GM18909 (cell line): ENCODE measurements around the gene DPH5.
"Not testable (repeated sequence)": the region's sequence is repeated elsewhere in the genome, so short reads cannot be mapped to it uniquely, and the experiment has no call there.

ENCODE experiments used
- ATAC-seq: cut with Tn5 transposase; IDR thresholded peaks from one replicate; pipeline ENCODE4 v1.9.1; 2021; ENCODE audit warnings: mild to moderate bottlenecking; ENCODE audit not compliant: unreplicated experiment, poor library complexity

Gene DPH5

GRCh38 chr1:101033017-101033416 lies 7.4 kb upstream of the DPH5 start:
- ATAC-seq = no peak

DNA sequence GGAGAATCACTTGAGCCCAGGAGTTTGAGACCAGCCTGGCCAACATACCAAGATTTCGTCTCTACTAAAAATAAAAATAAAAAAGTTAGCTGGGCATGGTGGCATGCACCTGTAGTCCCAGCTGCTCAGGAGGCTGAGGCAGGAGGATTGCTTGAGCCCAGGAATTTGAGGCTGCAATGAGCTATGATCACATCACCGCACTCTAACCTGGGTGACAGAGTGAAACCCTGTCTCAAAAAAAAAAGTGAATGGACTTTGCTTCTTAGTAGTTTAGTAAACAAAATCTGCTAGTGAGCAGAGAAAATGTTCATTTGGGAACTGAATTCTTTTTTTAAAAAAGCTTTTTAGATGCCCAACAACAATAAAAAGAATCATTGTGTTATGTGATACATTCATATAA lies 6.5 kb upstream of the DPH5 start:
- ATAC-seq = not testable (repeated sequence)

GRCh38 chr1:101030881-101031280 lies 5.3 kb upstream of the DPH5 start:
- no peak for ATAC-seq

GRCh38 chr1:101029184-101029583 lies 3.6 kb upstream of the DPH5 start:
- no peak for ATAC-seq

DNA sequence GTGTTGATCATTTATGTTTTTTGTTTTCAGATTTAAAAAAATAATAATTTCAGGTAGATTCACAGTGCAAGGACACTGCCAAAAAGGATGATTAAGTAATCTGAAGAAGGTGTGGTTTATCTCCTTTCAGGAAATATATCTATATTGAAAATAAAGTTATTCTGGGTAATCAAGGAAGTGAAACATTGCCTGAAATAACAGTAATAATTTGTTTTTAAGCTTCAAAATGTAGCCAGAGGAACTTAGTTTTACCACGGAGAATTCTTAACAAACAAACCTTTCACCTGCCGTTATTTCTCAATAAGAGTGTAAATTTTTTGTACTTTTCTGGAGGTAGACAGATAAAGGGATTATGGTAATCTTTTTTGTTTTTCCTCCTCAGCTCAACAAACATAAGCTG lies 2.9 kb upstream of the DPH5 start:
- no peak for ATAC-seq

GRCh38 chr1:101027194-101027772 lies 1.7 kb upstream of the DPH5 start:
- no peak for ATAC-seq

GRCh38 chr1:101026430-101026788 lies 825 bp upstream of the DPH5 start:
- no peak for ATAC-seq

GRCh38 chr1:101025283-101025656 lies 314 bp downstream of the DPH5 start:
- peak; percentile 25 for ATAC-seq

GRCh38 chr1:101022294-101022693 lies 3.3 kb downstream of the DPH5 start:
- ATAC-seq = no peak

GRCh38 chr1:101017448-101017847 lies 8.1 kb downstream of the DPH5 start:
- no peak for ATAC-seq

DNA sequence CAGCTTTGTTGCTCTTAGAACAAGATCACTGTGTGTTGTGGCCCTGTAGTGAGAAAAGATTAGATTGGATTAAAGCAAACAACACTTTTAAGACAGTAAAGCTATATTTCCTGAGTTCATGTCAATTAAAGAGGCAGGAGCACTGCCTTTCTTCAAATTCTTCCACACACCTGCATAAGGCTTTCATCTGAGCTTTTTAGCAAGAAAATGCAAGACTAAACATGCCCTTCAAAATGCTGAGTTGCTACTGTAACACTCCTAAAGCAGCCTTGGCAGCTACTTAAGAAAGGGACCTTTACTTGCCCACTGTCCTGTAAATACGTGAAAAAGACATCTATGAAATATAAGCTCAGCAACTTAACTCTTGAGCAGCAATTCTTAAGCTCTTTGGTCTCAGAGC lies 11.8 kb downstream of the DPH5 start:
- ATAC-seq = no peak

- ATAC-seq = no peak
These were observed 17.3 kb downstream of the DPH5 start for GRCh38 chr1:101008229-101008834.

DNA sequence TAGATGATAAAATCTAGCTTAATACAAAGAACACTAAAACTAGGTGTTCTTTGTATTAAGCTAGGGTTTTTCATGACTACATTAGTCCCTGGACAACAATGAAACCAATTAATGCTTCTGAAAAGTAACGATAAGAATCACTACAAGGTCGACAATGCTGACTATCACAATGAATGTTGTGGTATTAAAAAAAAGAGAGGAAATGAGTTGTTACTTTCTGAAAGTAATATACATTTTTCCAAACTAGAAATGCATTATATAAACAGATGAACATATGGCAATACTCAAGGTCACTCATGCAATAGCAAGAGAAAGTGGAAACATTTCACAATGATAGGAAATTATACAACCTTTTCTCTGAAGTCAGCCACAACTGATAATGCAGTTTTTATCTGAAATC lies 19.0 kb downstream of the DPH5 start:
- no peak for ATAC-seq

DNA sequence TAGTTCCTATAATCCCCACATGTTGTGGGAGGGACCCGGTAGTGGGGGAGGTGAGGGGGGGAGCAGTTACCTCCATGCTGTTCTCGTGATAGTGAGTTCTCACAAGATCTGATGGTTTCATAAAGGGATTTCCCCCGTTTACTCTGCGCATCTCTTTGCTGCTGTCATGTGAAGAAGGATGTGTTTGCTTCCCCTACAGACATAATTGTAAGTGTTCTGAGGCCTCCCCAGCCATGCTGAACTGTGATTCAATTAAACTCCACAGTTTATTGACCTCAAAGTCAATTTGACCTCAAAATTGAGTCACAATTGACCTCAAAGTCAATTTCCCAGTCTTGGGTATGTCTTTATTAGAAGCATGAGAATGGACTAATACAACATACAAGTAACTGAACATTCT lies 19.7 kb downstream of the DPH5 start:
- no peak for ATAC-seq

GRCh38 chr1:101005183-101005582 lies 20.4 kb downstream of the DPH5 start:
- no peak for ATAC-seq

DNA sequence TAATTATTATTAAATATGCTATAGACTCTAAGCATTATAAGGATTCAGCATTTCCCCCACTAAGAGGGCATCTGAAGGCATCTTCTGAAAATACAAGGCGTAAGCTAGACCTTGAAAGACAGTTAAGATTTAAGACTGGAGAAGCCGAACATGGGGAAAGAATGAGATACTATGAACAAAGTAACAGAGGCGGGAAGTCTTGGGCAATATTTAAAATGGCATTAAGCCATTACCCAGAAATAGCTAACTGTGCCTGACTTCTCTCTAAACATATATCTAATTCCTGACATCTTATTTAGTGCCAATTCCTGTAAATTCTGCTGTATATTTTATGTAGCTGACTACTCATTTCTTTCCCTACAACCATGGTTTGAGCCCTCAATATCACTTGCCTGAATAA lies 20.9 kb downstream of the DPH5 start:
- no peak for ATAC-seq

- ATAC-seq = no peak
These were observed 21.5 kb downstream of the DPH5 start for GRCh38 chr1:101004061-101004460.

- ATAC-seq = no peak
These were observed 22.5 kb downstream of the DPH5 start for GRCh38 chr1:101003012-101003650.

GRCh38 chr1:101002551-101002950 lies 23.0 kb downstream of the DPH5 start:
- ATAC-seq = no peak

DNA sequence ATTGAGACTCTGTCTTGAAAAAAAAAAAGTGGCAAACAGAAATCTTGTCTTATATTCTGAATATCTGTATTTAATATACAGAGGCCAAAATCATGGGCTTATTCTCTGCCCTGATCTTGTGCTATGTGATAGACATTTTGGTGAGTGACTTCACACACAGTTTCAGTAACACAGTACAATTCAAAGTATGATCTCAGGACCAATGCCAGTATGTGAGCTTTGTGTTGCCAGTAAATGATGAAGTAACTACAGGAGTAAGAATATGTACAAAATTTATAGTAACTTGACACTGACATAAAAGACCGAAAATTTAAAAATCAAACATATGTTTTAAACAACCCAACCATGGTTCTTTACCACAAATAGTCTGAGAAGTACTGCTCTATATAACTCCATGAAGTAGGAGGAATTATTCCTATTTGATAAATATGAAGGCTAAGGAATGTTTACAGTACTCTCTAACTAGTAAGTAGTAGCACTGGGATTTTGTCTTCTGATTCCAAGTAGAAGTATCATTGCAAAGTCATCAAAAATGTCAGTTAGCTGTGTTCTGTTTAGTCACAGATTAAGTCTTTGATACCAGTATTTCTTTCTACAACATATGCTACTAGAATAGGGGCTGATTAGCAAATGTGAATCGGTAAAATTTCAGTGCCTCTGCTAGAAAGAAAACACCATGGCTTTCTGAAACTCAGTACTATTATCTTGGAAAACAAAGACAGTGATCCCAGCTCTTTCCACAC lies 25.3 kb downstream of the DPH5 start:
- ATAC-seq = no peak

- no peak for ATAC-seq
These were observed 27.2 kb downstream of the DPH5 start for GRCh38 chr1:100998426-100998825.
